Osteoblast (primary cell): ENCODE data around the gene PSMD12. TPM values are rescaled to one million over a fixed set of nuclear protein-coding genes. Genes with fewer than 3 reads are reported as not detected.
"Not testable (repeated sequence)": the region's sequence is repeated elsewhere in the genome, so short reads cannot be mapped to it uniquely, and the experiment has no call there.

Experiments used
- DNase-seq: peaks from one replicate; pipeline ENCODE4 v3.0.0; 2011; ENCODE audit warnings: low spot score, mixed read lengths; ENCODE audit not compliant: insufficient read length; ENCODE audit errors: missing footprints
- H2AFZ ChIP-seq: 2 replicates; pipeline ENCODE4 v1.6.0; 2011; ENCODE audit warnings: mild to moderate bottlenecking, low read length
- H3K27ac ChIP-seq: 2 replicates; pipeline ENCODE4 v1.5.1; 2011; ENCODE audit warnings: mild to moderate bottlenecking, low read depth, low read length, moderate library complexity
- H3K27me3 ChIP-seq: 2 replicates; pipeline ENCODE4 v1.6.0; 2012; ENCODE audit warnings: mild to moderate bottlenecking, control low read depth, inconsistent platforms, low read length, moderate library complexity; ENCODE audit not compliant: insufficient read depth
- H3K36me3 ChIP-seq: 2 replicates; pipeline ENCODE4 v1.5.1; 2011; ENCODE audit warnings: mild to moderate bottlenecking, low read length, control low read depth, moderate library complexity; ENCODE audit not compliant: insufficient read depth
- H3K4me1 ChIP-seq: 2 replicates; pipeline ENCODE4 v1.5.1; 2011; ENCODE audit warnings: mild to moderate bottlenecking, low read length, control low read depth, moderate library complexity; ENCODE audit not compliant: insufficient read depth
- H3K4me2 ChIP-seq: 2 replicates; pipeline ENCODE4 v1.6.0; 2011; ENCODE audit warnings: mild to moderate bottlenecking, low read length; ENCODE audit not compliant: insufficient read depth
- H3K4me3 ChIP-seq: fragments of 200-600 bp; sonication (generic); 3 replicates; pipeline ENCODE4 v1.5.1; 2012; ENCODE audit warnings: mild to moderate bottlenecking, low read length, inconsistent platforms; ENCODE audit not compliant: insufficient read depth
- H3K79me2 ChIP-seq: 2 replicates; pipeline ENCODE4 v1.6.0; 2012; ENCODE audit warnings: mild to moderate bottlenecking, low read length, control low read depth, inconsistent platforms; ENCODE audit not compliant: insufficient read depth
- H3K9me3 ChIP-seq: 2 replicates; pipeline ENCODE4 v1.5.1; 2011; ENCODE audit warnings: low read depth, low read length, control low read depth
- H4K20me1 ChIP-seq: 2 replicates; pipeline ENCODE4 v1.6.0; 2012; ENCODE audit warnings: mild to moderate bottlenecking, low read length, control low read depth; ENCODE audit not compliant: insufficient read depth
- CTCF ChIP-seq: IDR thresholded peaks from 2 replicates; pipeline ENCODE4 v1.5.1; 2011; ENCODE audit warnings: mild to moderate bottlenecking, low read depth, low read length, moderate library complexity; ENCODE audit errors: extremely low read depth
- total RNA-seq: library from RNA; depleted of rRNA; stranded (reverse); fragments of >200 nt; gene quantifications from 2 replicates; pipeline ENCODE4 v1.2.3, GENCODE V29; 2012

The PSMD12 gene
- total RNA-seq, 1 donor = 24.2 TPM

DNA sequence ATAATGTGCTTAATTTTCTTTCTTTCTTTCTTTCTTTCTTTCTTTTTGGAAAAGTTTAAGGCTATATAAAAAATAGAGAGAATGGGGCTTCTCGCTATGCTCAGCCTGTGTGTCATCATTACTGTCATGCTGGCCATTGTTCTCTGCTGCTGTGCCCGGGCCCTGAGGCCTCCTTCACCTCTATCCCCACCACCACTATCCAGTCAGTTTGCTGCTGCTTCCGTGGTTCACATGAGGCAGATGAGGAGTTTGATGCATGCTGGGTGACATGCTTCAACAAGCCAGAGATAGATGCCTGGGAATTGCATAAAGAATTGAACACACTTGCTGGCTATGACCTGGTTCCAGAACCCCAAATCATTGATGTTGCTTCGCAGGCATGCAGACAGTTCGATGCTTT, 47.0 kb upstream of the PSMD12 start:
- Histone ChIP-seq H3K27me3 (no peaks in the 10 kb centered on the region), H3K9me3 (no peaks in the 10 kb centered on the region), H3K79me2 (peaks cover 10% of the 10 kb centered on the region), H2AFZ (no peak overlapping the region), H3K4me1 (no peaks in the 10 kb centered on the region), H3K4me2 (no peak overlapping the region), H3K27ac (no peak overlapping the region), H3K36me3 (no peaks in the 10 kb centered on the region), H3K4me3 (no peak overlapping the region), H4K20me1 (no peaks in the 10 kb centered on the region)
- DNase-seq = no peak
- TF ChIP-seq CTCF = no peak

DNA sequence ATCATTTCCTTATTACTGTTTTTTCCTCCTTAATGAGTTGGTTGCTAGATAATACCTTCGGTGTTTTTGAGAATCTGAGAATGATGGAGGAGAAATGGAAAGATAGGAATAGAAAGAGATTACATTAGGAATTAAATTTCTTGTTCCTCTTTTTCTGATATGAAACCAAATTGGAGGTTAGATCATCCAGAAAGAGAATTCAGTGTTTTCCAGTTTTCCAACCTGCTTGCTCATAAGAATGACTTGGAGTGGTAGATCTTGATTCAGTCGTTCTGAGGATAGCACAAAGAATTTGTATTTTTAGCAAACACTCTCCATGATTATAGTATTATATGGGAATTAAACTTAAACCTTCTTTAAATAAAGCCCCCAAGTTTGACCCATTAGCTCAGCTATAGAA, 46.6 kb upstream of the PSMD12 start:
- no peak for TF ChIP-seq CTCF
- H3K36me3 ChIP-seq = no peaks in the 10 kb centered on the region
- H2AFZ ChIP-seq = no peak overlapping the region
- H3K27me3 ChIP-seq = no peaks in the 10 kb centered on the region
- H3K27ac ChIP-seq = no peak overlapping the region
- peaks cover under 1% of the 10 kb centered on the region for H3K4me1 ChIP-seq
- no peaks in the 10 kb centered on the region for H4K20me1 ChIP-seq
- no peak for DNase-seq
- H3K9me3 ChIP-seq = no peaks in the 10 kb centered on the region
- H3K79me2 ChIP-seq = peaks cover 10% of the 10 kb centered on the region
- no peak overlapping the region for H3K4me3 ChIP-seq
- no peak overlapping the region for H3K4me2 ChIP-seq

DNA sequence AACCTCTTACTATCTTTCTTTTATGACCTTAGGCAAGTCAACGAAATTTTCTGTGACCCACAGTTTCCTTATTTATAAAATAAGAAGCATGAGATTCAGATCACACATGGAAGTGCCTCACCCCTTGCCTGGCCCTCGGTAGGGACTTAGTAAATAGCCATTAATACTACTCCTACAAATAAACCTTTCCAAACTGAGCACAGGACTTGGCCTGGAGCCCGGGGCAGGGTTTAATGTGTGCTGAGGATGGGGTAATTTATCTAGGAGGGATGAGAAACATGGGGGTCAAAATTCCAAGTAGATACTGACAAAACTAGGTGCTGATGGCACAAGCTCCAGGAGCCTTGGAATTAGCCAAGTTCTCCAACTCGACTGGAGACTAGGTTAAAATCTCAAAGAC, 45.7 kb upstream of the PSMD12 start:
- no peak overlapping the region for H2AFZ ChIP-seq
- H3K4me1 ChIP-seq = peaks cover 3% of the 10 kb centered on the region
- no peaks in the 10 kb centered on the region for H4K20me1 ChIP-seq
- no peak overlapping the region for H3K27ac ChIP-seq
- no peaks in the 10 kb centered on the region for H3K27me3 ChIP-seq
- no peaks in the 10 kb centered on the region for H3K9me3 ChIP-seq
- DNase-seq = no peak
- H3K4me3 ChIP-seq = no peak overlapping the region
- no peak overlapping the region for H3K4me2 ChIP-seq
- TF ChIP-seq CTCF = no peak
- H3K36me3 ChIP-seq = no peaks in the 10 kb centered on the region
- peaks cover 10% of the 10 kb centered on the region for H3K79me2 ChIP-seq

GRCh38 chr17:67411397-67411796, 45.0 kb upstream of the PSMD12 start:
- peaks cover 3% of the 10 kb centered on the region for H3K4me1 ChIP-seq
- H3K9me3 ChIP-seq = no peaks in the 10 kb centered on the region
- no peak overlapping the region for H3K4me3 ChIP-seq
- no peak for DNase-seq
- peaks cover 10% of the 10 kb centered on the region for H3K79me2 ChIP-seq
- H3K27ac ChIP-seq = no peak overlapping the region
- no peaks in the 10 kb centered on the region for H3K36me3 ChIP-seq
- no peak for TF ChIP-seq CTCF
- no peak overlapping the region for H3K4me2 ChIP-seq
- H2AFZ ChIP-seq = no peak overlapping the region
- H4K20me1 ChIP-seq = no peaks in the 10 kb centered on the region
- no peaks in the 10 kb centered on the region for H3K27me3 ChIP-seq

- H3K36me3 ChIP-seq, H2AFZ ChIP-seq, H3K27me3 ChIP-seq, H3K9me3 ChIP-seq, H4K20me1 ChIP-seq, H3K79me2 ChIP-seq, H3K4me1 ChIP-seq, DNase-seq, H3K4me3 ChIP-seq, H3K27ac ChIP-seq, H3K4me2 ChIP-seq: not testable (repeated sequence)
Observed at GRCh38 chr17:67408455-67408830, 42.1 kb upstream of the PSMD12 start.
